Measurements from ENCODE around the gene TECPR1. TPM values are rescaled to one million over a fixed set of nuclear protein-coding genes. Genes with fewer than 3 reads are reported as not detected.
A peak's percentile ranks its signal among the peaks of the same experiment; 100 is the strongest.

The TECPR1 gene
- total RNA-seq, 1 donor from 2014 or later: 45.4 TPM

- Mint-ChIP-seq H3K4me3 (ENCODE audit: low read depth) (no peak overlapping the region), H3K36me3 (ENCODE audit: low read depth) (peaks cover 3% of the 10 kb centered on the region), H3K27me3 (ENCODE audit: low read depth) (no peaks in the 10 kb centered on the region), H3K27ac (no peak overlapping the region), H3K4me1 (ENCODE audit: low read depth) (no peaks in the 10 kb centered on the region), H3K9me3 (no peaks in the 10 kb centered on the region)
- intact Hi-C loops (cut with micrococcal nuclease): no loop called here
- no peak for DNase-seq (ENCODE audit: low spot score)
Measured at GRCh38 chr7:98174334-98175259, 77.4 kb downstream of the TECPR1 start.

GRCh38 chr7:98171449-98171848 is 80.6 kb downstream of the TECPR1 start:
- no peak for DNase-seq (ENCODE audit: low spot score)
- Mint-ChIP-seq H3K27ac (no peak overlapping the region), H3K4me1 (ENCODE audit: low read depth) (no peaks in the 10 kb centered on the region), H3K36me3 (ENCODE audit: low read depth) (peaks cover 3% of the 10 kb centered on the region), H3K4me3 (ENCODE audit: low read depth) (no peak overlapping the region), H3K27me3 (ENCODE audit: low read depth) (no peaks in the 10 kb centered on the region), H3K9me3 (no peaks in the 10 kb centered on the region)
- intact Hi-C loops (cut with micrococcal nuclease): no loop called here

- Mint-ChIP-seq H3K36me3 (ENCODE audit: low read depth) (peaks cover 3% of the 10 kb centered on the region), H3K9me3 (no peaks in the 10 kb centered on the region), H3K27me3 (ENCODE audit: low read depth) (no peaks in the 10 kb centered on the region), H3K4me3 (ENCODE audit: low read depth) (no peak overlapping the region), H3K4me1 (ENCODE audit: low read depth) (peaks cover under 1% of the 10 kb centered on the region), H3K27ac (no peak overlapping the region)
- DNase-seq (ENCODE audit: low spot score): no peak
- intact Hi-C loops (cut with micrococcal nuclease): no loop called here
Measured at GRCh38 chr7:98170966-98171365, 81.1 kb downstream of the TECPR1 start.

GRCh38 chr7:98168904-98169621 is 83.0 kb downstream of the TECPR1 start:
- DNase-seq (ENCODE audit: low spot score): no peak
- no peak overlapping the region for H3K4me3 Mint-ChIP-seq (ENCODE audit: low read depth)
- H3K27me3 Mint-ChIP-seq (ENCODE audit: low read depth): no peaks in the 10 kb centered on the region
- peaks cover 3% of the 10 kb centered on the region for H3K36me3 Mint-ChIP-seq (ENCODE audit: low read depth)
- H3K9me3 Mint-ChIP-seq: no peaks in the 10 kb centered on the region
- peaks cover 1% of the 10 kb centered on the region for H3K4me1 Mint-ChIP-seq (ENCODE audit: low read depth)
- H3K27ac Mint-ChIP-seq: no peak overlapping the region
- intact Hi-C loops (cut with micrococcal nuclease): loop anchor here (1.0 to 5.0 kb wide), 3 partner anchors 37 to 148 kb away; partner anchors contain the start of gene LMTK2

- intact Hi-C loops (cut with micrococcal nuclease): loop anchor here (1.0 to 5.0 kb wide), 3 partner anchors 36 to 147 kb away; partner anchors contain the start of gene LMTK2
- H3K36me3 Mint-ChIP-seq (ENCODE audit: low read depth): peaks cover 3% of the 10 kb centered on the region
- H3K4me1 Mint-ChIP-seq (ENCODE audit: low read depth): peaks cover 1% of the 10 kb centered on the region
- H3K27ac Mint-ChIP-seq: no peak overlapping the region
- H3K27me3 Mint-ChIP-seq (ENCODE audit: low read depth): no peaks in the 10 kb centered on the region
- peak; percentile 41 for DNase-seq (ENCODE audit: low spot score)
- H3K9me3 Mint-ChIP-seq: no peaks in the 10 kb centered on the region
- H3K4me3 Mint-ChIP-seq (ENCODE audit: low read depth): no peak overlapping the region
Measured at GRCh38 chr7:98168181-98168903, 83.7 kb downstream of the TECPR1 start.

GRCh38 chr7:98167653-98168052 is 84.4 kb downstream of the TECPR1 start:
- DNase-seq (ENCODE audit: low spot score): no peak
- no peak overlapping the region for H3K4me3 Mint-ChIP-seq (ENCODE audit: low read depth)
- H3K4me1 Mint-ChIP-seq (ENCODE audit: low read depth): peaks cover 1% of the 10 kb centered on the region
- H3K27me3 Mint-ChIP-seq (ENCODE audit: low read depth): no peaks in the 10 kb centered on the region
- H3K9me3 Mint-ChIP-seq: no peaks in the 10 kb centered on the region
- H3K27ac Mint-ChIP-seq: no peak overlapping the region
- intact Hi-C loops (cut with micrococcal nuclease): loop anchor here (1.0 to 5.0 kb wide), 3 partner anchors 35 to 146 kb away; partner anchors contain the start of gene LMTK2
- peaks cover 3% of the 10 kb centered on the region for H3K36me3 Mint-ChIP-seq (ENCODE audit: low read depth)

- Mint-ChIP-seq H3K9me3 (no peaks in the 10 kb centered on the region), H3K4me1 (ENCODE audit: low read depth) (peaks cover 1% of the 10 kb centered on the region), H3K27ac (no peak overlapping the region), H3K36me3 (ENCODE audit: low read depth) (peaks cover 3% of the 10 kb centered on the region), H3K27me3 (ENCODE audit: low read depth) (no peaks in the 10 kb centered on the region), H3K4me3 (ENCODE audit: low read depth) (no peak overlapping the region)
- DNase-seq (ENCODE audit: low spot score): no peak
- intact Hi-C loops (cut with micrococcal nuclease): loop anchor here (5.0 kb wide), 1 partner anchor 34 kb away; no protein-coding TSS in a partner anchor
Measured at GRCh38 chr7:98166668-98166970, 85.4 kb downstream of the TECPR1 start.

GRCh38 chr7:98165827-98166667 is 86.0 kb downstream of the TECPR1 start:
- Mint-ChIP-seq H3K4me3 (ENCODE audit: low read depth) (no peak overlapping the region), H3K27me3 (ENCODE audit: low read depth) (no peaks in the 10 kb centered on the region), H3K36me3 (ENCODE audit: low read depth) (no peaks in the 10 kb centered on the region), H3K4me1 (ENCODE audit: low read depth) (peaks cover 1% of the 10 kb centered on the region), H3K27ac (no peak overlapping the region), H3K9me3 (no peaks in the 10 kb centered on the region)
- DNase-seq (ENCODE audit: low spot score): no peak
- intact Hi-C loops (cut with micrococcal nuclease): loop anchor here (5.0 kb wide), 1 partner anchor 34 kb away; no protein-coding TSS in a partner anchor

Other genes with a start within 250 kb of the TECPR1 start
- gene LMTK2, start 145.4 kb downstream of the TECPR1 start, total RNA-seq: 14.7 and 15.0 TPM in 2 replicates
- 0.41 and 0.80 TPM in 2 replicates for gene BHLHA15, start 40.8 kb downstream of the TECPR1 start, total RNA-seq
- 63.6 and 67.6 TPM in 2 replicates for gene BRI3, start 29.5 kb upstream of the TECPR1 start, total RNA-seq
- gene BAIAP2L1, start 148.9 kb upstream of the TECPR1 start, total RNA-seq: 1.9 TPM in 2 replicates

All from activated T-helper 2 cell treated with anti-CD3 and anti-CD28 coated beads, Interferon-gamma antibody, Interleukin-2, Interleukin-4, amounts not matched to agents 10 μg/mL and 5 μg/mL and 100 μg/mL, durations not matched to agents 14 hours and 24 hours and 36 hours (primary cell).